Measurements from ENCODE around the gene NOC4L.

Gene NOC4L

DNA sequence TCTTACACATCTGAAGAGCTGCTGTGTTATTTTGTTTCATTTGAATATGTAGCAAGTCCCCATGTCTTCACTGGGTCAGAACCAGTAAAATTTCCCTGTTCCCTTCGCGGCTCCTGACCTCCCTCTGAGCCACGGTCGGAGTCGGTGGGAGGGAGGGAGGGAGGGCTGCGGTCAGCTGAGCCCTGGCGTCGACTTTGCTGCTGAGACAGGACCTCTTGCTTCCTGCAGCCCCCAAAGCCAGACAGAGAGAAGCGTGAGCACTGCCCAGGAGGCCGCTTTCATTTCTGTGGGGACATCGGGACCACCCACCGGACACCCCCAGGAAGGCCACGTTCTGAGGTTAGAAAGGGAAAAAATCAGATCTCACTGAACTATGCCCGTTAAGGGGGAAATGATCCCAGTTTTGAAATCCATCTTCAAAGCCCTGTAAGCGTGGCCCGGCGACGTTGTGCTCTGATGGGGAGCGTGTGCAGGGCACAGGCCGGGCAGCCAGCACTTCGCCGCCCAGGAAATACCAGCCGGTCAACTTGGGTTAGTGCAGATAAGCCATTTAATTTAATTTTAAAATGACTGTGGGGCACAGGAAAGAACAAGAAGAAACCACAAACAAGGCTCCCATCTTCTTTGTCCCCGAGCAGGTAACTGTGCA, 42.1 kb downstream of the NOC4L start:
- Histone ChIP-seq H3K4me2 (ENCODE audit: low read length) (no peak overlapping the region), H3K79me1 (ENCODE audit: low read length) (peaks cover 7% of the 10 kb centered on the region), H4K8ac (ENCODE audit: low read depth, low read length) (no peak overlapping the region), H3K27me3 (ENCODE audit: insufficient read depth, low read length) (peaks cover 11% of the 10 kb centered on the region), H3K4me1 (ENCODE audit: control insufficient read depth in 1 of 2, insufficient read depth in 2 of 2, low read length in 2 of 2) (peaks cover 9 to 10% of the 10 kb centered on the region in 2 experiments), H4K91ac (ENCODE audit: low read depth, low read length) (no peak overlapping the region), H3K23ac (ENCODE audit: low read length) (no peak overlapping the region), H2AFZ (ENCODE audit: insufficient read depth, low read length, poor library complexity) (no peak overlapping the region), H3K27ac (ENCODE audit: low read depth, low read length) (no peak overlapping the region), H3K4ac (ENCODE audit: low read depth, low read length) (no peak overlapping the region), H2BK12ac (ENCODE audit: low read length) (no peak overlapping the region), H3K36me3 (ENCODE audit: control insufficient read depth in 1 of 2, insufficient read depth in 2 of 2, low read length in 2 of 2) (no peaks in the 10 kb centered on the region), H2AK5ac (ENCODE audit: low read length) (no peak overlapping the region), H3K9ac (ENCODE audit: low read length) (no peak overlapping the region), H3K18ac (ENCODE audit: low read length) (no peak overlapping the region), H2BK120ac (ENCODE audit: insufficient read depth, low read length, poor library complexity) (no peak overlapping the region), H2BK5ac (ENCODE audit: low read depth, low read length, poor library complexity) (no peak overlapping the region), H3K14ac (ENCODE audit: low read length) (no peak overlapping the region), H3K79me2 (ENCODE audit: control insufficient read depth, insufficient read depth, low read length, poor library complexity) (peaks cover 2% of the 10 kb centered on the region), H3K9me3 (ENCODE audit: insufficient read depth, low read depth, low read length) (peaks cover 14% of the 10 kb centered on the region), H3K4me3 (ENCODE audit: low read depth, low read length) (no peak overlapping the region), H4K12ac (ENCODE audit: low read depth, low read length) (no peak overlapping the region)
- DNase-seq, result no peak
- WGBS (ENCODE audit: extremely low coverage, insufficient coverage, insufficient read length), result no CpG with 5 or more reads among the region's 24 CpGs

DNA sequence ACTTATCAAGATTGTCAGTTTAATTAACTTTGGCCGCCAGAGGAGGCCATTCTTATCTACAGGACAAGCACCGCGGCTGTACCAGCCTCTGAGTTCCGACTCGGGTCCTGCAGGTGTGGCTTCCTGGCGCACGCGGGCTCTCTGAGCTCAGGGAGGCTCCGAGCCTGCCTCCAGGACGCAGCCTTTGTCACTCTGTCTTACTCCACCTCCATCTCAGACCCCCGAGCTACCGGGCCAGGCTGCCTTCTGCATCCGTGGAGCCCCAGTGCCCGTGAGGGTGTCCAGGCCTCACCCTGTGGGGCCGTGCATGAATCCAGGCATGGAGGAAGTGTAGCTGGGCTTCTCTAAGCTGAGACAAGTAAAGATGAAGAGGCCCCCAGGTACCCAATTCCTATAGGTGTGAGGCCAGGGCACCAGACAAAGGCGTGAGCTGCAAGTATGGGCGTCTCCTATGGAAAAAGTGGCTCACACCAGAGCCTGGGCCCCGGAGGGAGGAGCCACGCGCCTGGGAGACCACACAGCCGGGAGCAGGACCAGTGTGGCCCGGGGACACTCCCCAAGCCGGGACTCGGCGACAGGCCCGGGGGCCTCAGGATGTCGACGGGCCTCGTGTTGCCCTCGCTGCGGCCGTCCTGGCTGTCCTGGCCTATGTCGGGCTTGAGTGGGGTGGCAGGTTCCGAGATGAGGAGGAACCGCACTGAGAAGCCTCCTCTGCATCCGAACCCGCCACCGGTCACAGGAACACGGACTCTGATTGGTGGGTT, 42.8 kb downstream of the NOC4L start:
- Histone ChIP-seq H3K27me3 (ENCODE audit: insufficient read depth, low read length) (peaks cover 11% of the 10 kb centered on the region), H3K9ac (ENCODE audit: low read length) (no peak overlapping the region), H2AFZ (ENCODE audit: insufficient read depth, low read length, poor library complexity) (no peak overlapping the region), H3K9me3 (ENCODE audit: insufficient read depth, low read depth, low read length) (peaks cover 9% of the 10 kb centered on the region), H2AK5ac (ENCODE audit: low read length) (no peak overlapping the region), H3K4me3 (ENCODE audit: low read depth, low read length) (no peak overlapping the region), H2BK12ac (ENCODE audit: low read length) (no peak overlapping the region), H3K23ac (ENCODE audit: low read length) (no peak overlapping the region), H3K4me2 (ENCODE audit: low read length) (no peak overlapping the region), H2BK5ac (ENCODE audit: low read depth, low read length, poor library complexity) (no peak overlapping the region), H2BK120ac (ENCODE audit: insufficient read depth, low read length, poor library complexity) (no peak overlapping the region), H3K79me2 (ENCODE audit: control insufficient read depth, insufficient read depth, low read length, poor library complexity) (peaks cover 2% of the 10 kb centered on the region), H3K18ac (ENCODE audit: low read length) (no peak overlapping the region), H3K4me1 (ENCODE audit: control insufficient read depth in 1 of 2, insufficient read depth in 2 of 2, low read length in 2 of 2) (peaks cover 9 to 10% of the 10 kb centered on the region in 2 experiments), H4K12ac (ENCODE audit: low read depth, low read length) (no peak overlapping the region), H3K27ac (ENCODE audit: low read depth, low read length) (no peak overlapping the region), H4K91ac (ENCODE audit: low read depth, low read length) (no peak overlapping the region), H3K79me1 (ENCODE audit: low read length) (peaks cover 7% of the 10 kb centered on the region), H3K4ac (ENCODE audit: low read depth, low read length) (no peak overlapping the region), H3K36me3 (ENCODE audit: control insufficient read depth in 1 of 2, insufficient read depth in 2 of 2, low read length in 2 of 2) (no peaks in the 10 kb centered on the region), H3K14ac (ENCODE audit: low read length) (no peak overlapping the region), H4K8ac (ENCODE audit: low read depth, low read length) (no peak overlapping the region)
- WGBS (ENCODE audit: extremely low coverage, insufficient coverage, insufficient read length), result no CpG with 5 or more reads among the region's 39 CpGs
- no peak for DNase-seq

DNA sequence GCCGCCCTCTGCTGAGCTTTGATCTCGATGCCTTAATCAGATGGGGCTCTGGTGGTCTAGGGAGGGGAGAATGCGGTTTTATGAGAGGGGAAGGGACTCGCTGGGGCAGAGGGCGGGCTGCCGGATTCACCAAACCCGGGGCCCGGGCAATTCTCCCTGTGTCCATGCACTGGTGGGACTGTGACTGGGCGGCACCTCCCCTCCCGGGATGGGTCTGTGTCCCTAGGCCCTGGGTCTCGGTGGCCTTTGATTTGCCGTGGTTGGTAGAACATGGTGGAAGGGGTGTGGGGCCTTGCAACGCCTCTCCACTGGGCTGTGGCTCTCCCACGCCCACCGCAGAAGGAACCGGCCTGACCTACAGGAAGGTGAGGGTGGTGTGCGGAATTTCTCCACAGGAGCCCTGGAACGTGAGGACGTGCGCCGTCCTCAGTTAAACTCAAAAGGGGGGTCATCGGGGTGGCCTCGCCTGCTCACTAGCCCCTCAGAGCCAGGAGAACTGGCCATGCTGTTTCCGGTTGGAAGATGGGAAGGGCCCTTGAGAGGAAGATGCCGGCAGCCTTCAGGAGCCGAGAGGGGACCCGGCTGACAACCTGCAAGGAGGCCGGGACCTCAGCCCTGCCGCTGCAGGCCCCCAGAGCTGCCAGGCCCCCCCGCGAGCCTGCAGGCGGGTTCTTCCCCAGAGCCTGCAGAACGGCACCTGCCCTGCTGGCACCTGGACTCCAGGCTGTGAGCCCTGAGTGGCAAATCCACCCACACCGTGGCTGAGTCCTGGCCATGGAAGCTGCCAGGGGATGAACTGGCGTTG, 43.6 kb downstream of the NOC4L start:
- Histone ChIP-seq H2AK5ac (ENCODE audit: low read length) (no peak overlapping the region), H4K12ac (ENCODE audit: low read depth, low read length) (no peak overlapping the region), H3K36me3 (ENCODE audit: control insufficient read depth in 1 of 2, insufficient read depth in 2 of 2, low read length in 2 of 2) (no peaks in the 10 kb centered on the region), H3K9ac (ENCODE audit: low read length) (no peak overlapping the region), H4K8ac (ENCODE audit: low read depth, low read length) (no peak overlapping the region), H3K23ac (ENCODE audit: low read length) (no peak overlapping the region), H3K79me1 (ENCODE audit: low read length) (peaks cover 7% of the 10 kb centered on the region), H3K79me2 (ENCODE audit: control insufficient read depth, insufficient read depth, low read length, poor library complexity) (peaks cover 2% of the 10 kb centered on the region), H3K4me3 (ENCODE audit: low read depth, low read length) (no peak overlapping the region), H3K4me2 (ENCODE audit: low read length) (no peak overlapping the region), H2BK12ac (ENCODE audit: low read length) (no peak overlapping the region), H3K18ac (ENCODE audit: low read length) (no peak overlapping the region), H3K4me1 (ENCODE audit: control insufficient read depth in 1 of 2, insufficient read depth in 2 of 2, low read length in 2 of 2) (peaks cover 9 to 10% of the 10 kb centered on the region in 2 experiments), H4K91ac (ENCODE audit: low read depth, low read length) (no peak overlapping the region), H3K14ac (ENCODE audit: low read length) (no peak overlapping the region), H3K9me3 (ENCODE audit: insufficient read depth, low read depth, low read length) (peaks cover 8% of the 10 kb centered on the region), H2BK5ac (ENCODE audit: low read depth, low read length, poor library complexity) (no peak overlapping the region), H2AFZ (ENCODE audit: insufficient read depth, low read length, poor library complexity) (no peak overlapping the region), H2BK120ac (ENCODE audit: insufficient read depth, low read length, poor library complexity) (no peak overlapping the region), H3K4ac (ENCODE audit: low read depth, low read length) (no peak overlapping the region), H3K27me3 (ENCODE audit: insufficient read depth, low read length) (peaks cover 11% of the 10 kb centered on the region), H3K27ac (ENCODE audit: low read depth, low read length) (no peak overlapping the region)
- WGBS (ENCODE audit: extremely low coverage, insufficient coverage, insufficient read length), result no CpG with 5 or more reads among the region's 35 CpGs
- no peak for DNase-seq

DNA sequence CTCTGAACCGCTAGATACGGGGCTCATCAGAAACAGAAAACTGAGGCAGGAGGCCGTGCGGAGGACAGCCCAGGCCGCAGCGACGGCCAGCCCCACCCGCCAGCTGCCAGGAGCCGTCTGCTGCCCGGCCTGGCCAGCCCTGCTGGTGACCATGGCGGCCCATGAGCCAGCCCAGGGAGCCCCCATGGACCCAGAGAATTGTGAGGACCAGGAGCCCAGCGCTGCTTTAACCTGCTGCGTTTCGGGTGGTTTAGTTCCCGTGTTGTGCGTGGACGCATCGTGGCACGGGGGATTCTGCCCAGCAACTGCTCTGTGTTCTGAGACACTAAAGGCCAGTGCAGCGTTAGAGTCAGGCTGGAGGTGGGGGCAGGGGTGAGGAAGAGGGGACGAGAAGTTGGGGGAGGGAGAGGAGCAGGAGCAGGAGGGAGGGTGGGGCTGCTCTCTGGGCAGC, 44.2 kb downstream of the NOC4L start:
- Histone ChIP-seq H3K4me1 (ENCODE audit: control insufficient read depth in 1 of 2, insufficient read depth in 2 of 2, low read length in 2 of 2) (peaks cover 9 to 10% of the 10 kb centered on the region in 2 experiments), H3K9me3 (ENCODE audit: insufficient read depth, low read depth, low read length) (peaks cover 13% of the 10 kb centered on the region), H3K4me2 (ENCODE audit: low read length) (no peak overlapping the region), H3K4me3 (ENCODE audit: low read depth, low read length) (no peak overlapping the region), H4K91ac (ENCODE audit: low read depth, low read length) (no peak overlapping the region), H2AK5ac (ENCODE audit: low read length) (no peak overlapping the region), H3K4ac (ENCODE audit: low read depth, low read length) (no peak overlapping the region), H3K79me2 (ENCODE audit: control insufficient read depth, insufficient read depth, low read length, poor library complexity) (peaks cover 2% of the 10 kb centered on the region), H3K27me3 (ENCODE audit: insufficient read depth, low read length) (peaks cover 11% of the 10 kb centered on the region), H3K79me1 (ENCODE audit: low read length) (peaks cover 7% of the 10 kb centered on the region), H2AFZ (ENCODE audit: insufficient read depth, low read length, poor library complexity) (no peak overlapping the region), H3K18ac (ENCODE audit: low read length) (no peak overlapping the region), H3K23ac (ENCODE audit: low read length) (no peak overlapping the region), H2BK120ac (ENCODE audit: insufficient read depth, low read length, poor library complexity) (no peak overlapping the region), H3K27ac (ENCODE audit: low read depth, low read length) (no peak overlapping the region), H4K12ac (ENCODE audit: low read depth, low read length) (no peak overlapping the region), H4K8ac (ENCODE audit: low read depth, low read length) (no peak overlapping the region), H3K36me3 (ENCODE audit: control insufficient read depth in 1 of 2, insufficient read depth in 2 of 2, low read length in 2 of 2) (no peaks in the 10 kb centered on the region), H3K14ac (ENCODE audit: low read length) (no peak overlapping the region), H2BK5ac (ENCODE audit: low read depth, low read length, poor library complexity) (no peak overlapping the region), H3K9ac (ENCODE audit: low read length) (no peak overlapping the region), H2BK12ac (ENCODE audit: low read length) (no peak overlapping the region)
- DNase-seq, result no peak
- no CpG with 5 or more reads among the region's 21 CpGs for WGBS (ENCODE audit: extremely low coverage, insufficient coverage, insufficient read length)

All from trophoblast cell (in vitro differentiated cells and primary cell).